ENCODE results near the gene CENPT.

DNA sequence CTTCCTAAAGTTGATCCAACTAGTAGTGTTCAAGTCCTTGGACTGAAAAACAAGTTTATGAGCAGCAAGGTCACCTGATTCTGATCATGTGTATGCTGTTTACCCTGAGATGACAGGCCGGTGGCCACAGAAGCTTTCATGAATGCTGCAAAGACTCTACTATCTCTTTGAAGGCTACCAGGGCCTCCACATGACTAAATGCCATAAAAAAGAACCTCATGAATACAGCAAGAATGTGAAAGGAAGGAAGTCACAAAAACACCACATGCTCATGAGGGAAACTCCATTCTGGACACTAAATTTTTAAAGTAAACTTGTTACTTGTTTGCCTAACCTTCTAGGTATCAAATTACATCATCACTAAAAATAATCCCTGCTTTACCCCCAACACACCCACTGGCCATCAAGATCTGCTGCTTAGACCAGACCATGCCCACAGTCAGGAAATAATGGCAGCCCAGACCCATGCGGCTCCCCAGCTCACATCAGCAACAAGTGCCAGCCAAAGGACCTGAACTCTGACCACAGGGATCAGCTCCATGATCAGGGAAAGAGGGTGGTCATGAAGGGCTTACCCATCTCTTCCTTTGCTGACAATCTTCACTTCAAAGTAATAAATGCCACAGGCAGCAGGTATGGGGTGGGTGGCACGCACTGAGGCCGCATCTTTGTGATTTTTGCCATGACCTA lies 42.5 kb downstream of the CENPT start:
- TF ChIP-seq, protein P1, sequence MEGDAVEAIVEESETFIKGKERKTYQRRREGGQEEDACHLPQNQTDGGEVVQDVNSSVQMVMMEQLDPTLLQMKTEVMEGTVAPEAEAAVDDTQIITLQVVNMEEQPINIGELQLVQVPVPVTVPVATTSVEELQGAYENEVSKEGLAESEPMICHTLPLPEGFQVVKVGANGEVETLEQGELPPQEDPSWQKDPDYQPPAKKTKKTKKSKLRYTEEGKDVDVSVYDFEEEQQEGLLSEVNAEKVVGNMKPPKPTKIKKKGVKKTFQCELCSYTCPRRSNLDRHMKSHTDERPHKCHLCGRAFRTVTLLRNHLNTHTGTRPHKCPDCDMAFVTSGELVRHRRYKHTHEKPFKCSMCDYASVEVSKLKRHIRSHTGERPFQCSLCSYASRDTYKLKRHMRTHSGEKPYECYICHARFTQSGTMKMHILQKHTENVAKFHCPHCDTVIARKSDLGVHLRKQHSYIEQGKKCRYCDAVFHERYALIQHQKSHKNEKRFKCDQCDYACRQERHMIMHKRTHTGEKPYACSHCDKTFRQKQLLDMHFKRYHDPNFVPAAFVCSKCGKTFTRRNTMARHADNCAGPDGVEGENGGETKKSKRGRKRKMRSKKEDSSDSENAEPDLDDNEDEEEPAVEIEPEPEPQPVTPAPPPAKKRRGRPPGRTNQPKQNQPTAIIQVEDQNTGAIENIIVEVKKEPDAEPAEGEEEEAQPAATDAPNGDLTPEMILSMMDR (conservative IDR thresholded peaks at IDR 0.05): no peak
- TF ChIP-seq ZFX (IDR thresholded peaks at IDR 0.05): no peak

All from C4-2B (cell line).